GM20431 (cell line): ENCODE data around the gene ZNF558.

Source experiments
- in situ Hi-C: fragments of 300-500 bp; cut with MseI, MboI; formaldehyde crosslinking; loops from one replicate; pipeline ENCODE4 v1.15.0; 2020; ENCODE audit warnings: low sequenced_read_pairs; ENCODE audit not compliant: unreplicated experiment

The ZNF558 gene

GRCh38 chr19:8832132-8833021, at the start of gene ZNF558, which contains the start of gene MBD3L1:
Gene ZNF558 (minus strand): TSS chr19:8832304. CDS start chr19:8822659, 9,645 bp downstream.
Gene MBD3L1 (plus strand): TSS chr19:8832377. CDS start chr19:8842679, 10,302 bp downstream.
- in situ Hi-C loops, result no loop called here

DNA sequence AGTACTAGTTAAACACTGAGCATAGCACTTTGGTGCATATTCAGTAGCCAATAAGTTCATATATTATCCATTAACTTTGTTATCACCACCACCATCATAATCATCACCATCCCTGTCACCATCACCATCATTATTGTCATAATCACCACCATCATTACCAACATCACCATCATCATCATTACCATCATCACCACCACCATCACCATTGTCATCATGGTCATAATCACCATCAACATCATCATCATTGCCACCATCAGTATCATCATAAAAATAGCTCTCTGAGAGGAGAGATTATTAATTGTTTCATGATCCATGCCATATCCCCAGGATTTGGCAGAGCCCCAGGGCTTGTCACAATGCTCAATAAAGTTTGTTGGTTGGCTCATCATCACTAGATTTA, 49.4 kb upstream of the ZNF558 start:
- in situ Hi-C loops, result no loop called here

GRCh38 chr19:8880868-8881488, 48.9 kb upstream of the ZNF558 start:
- in situ Hi-C loops, result no loop called here

DNA sequence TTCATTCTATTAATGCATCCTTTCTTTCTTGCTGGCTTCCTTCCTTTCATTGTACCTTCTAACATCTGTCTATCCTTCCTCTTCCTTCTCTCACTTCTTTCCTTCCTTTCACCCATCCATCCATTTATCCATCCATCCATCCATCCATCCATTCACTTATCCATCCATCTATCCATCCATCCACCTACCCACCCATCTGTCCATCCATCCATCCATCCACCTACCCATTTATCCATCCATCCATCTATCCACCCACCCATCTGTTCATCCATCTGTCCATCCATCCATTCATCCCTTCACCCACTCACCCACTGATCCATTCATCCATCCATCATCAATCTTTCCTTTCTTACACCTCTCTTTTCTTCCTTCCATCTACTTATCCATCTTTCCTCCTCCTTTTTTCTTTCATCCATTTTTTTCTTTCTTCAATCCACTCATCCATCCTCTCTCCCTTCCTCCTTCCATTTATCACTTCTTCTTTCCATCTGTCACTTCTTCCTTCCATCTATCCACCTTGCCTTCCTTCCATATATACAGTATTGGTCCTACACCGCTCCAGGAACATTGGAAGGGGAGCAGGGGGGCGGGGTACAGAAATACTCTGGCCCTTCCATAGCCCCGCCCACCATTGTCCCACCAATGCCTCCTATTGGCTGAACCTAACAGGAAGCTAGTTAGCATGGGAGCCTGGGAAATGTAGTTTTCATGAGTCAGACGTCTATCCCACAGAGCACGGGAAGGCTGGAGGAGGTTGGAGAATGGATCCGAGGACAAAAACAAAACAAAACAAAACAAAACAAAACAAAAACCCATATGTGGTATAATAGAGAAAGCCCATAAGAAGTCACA, 46.0 kb upstream of the ZNF558 start:
- in situ Hi-C loops, result no loop called here

DNA sequence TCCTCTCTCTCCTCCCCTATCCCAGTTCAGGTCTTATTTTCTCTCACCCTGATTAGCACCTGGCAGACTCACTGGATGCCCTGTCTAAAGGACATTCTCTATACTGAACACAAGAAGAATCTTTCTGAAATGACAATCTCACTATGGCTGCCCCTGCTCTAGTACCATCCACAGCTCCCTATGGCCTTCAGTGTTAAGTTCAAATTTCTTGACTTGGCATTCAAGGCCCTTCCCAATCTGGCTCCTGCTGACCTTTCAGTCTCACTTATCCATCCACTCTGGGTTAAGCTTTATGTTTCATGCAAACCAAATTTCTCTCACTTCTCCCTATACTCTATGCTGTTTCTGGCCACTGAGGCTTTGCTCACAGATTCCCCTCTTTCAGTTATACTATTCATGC, 34.2 kb upstream of the ZNF558 start:
- in situ Hi-C loops, result no loop called here

DNA sequence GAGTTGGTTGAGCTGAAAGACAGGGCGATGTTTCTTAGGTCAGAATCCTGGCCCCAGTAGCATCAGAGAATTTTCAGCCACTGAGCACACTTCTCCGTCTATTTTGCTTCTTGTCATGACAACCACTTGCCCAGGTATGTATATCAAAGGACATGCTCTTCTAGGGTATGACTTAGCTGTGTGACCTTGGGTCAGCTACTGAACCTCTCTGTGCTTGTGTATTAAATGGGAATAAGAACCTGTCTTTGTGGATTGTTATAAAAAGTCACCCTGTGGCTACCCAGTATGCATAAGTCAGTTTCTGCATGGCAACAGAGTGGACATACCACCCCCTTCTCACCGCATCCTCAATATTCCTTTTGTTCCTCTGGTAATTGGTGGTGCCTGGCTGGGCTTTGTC, 26.2 kb upstream of the ZNF558 start:
- in situ Hi-C loops, result no loop called here

- in situ Hi-C loops, result no loop called here
Observed at GRCh38 chr19:8850488-8850887, 18.4 kb upstream of the ZNF558 start.

GRCh38 chr19:8849232-8849631, 17.1 kb upstream of the ZNF558 start:
- in situ Hi-C loops, result no loop called here

- in situ Hi-C loops, result no loop called here
Observed at GRCh38 chr19:8846819-8847218, 14.7 kb upstream of the ZNF558 start.

DNA sequence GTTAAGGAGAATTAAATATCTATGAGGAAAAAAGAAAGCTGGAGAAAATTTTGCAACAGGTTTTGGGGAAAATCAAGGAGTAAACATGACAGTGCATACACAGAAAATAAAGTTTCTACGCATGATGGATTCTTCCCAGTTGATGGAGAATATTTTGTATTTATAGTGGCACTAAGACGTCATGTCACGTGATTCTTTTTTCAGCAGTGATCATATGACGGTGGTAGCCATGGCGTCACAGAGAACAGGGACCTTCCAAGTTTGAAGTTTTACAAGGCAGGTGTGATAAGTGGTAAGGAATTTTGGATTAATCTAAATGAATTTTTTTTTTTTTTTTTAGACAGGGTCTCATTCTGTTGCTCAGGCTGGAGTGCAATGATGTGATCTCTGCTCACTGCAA, 8.6 kb upstream of the ZNF558 start:
- in situ Hi-C loops, result no loop called here

DNA sequence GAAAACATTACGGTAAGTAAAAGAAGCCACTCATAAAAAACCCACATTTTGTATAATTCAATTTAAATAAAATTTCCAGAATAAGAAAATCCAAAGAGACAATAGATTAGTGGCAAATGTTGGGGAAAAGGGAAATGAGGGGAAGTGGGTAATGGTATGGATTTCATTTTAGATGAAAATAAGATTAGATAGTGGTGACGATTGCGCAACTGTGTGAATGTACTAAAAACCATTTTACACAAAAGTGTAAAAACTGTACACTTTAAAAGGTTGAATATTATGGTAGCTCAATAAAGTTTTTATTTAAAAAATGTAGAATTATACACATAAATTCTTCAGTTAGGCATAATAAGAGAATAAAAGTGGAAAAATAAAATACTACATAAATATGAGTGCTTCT, 3.8 kb upstream of the ZNF558 start:
- in situ Hi-C loops, result no loop called here

DNA sequence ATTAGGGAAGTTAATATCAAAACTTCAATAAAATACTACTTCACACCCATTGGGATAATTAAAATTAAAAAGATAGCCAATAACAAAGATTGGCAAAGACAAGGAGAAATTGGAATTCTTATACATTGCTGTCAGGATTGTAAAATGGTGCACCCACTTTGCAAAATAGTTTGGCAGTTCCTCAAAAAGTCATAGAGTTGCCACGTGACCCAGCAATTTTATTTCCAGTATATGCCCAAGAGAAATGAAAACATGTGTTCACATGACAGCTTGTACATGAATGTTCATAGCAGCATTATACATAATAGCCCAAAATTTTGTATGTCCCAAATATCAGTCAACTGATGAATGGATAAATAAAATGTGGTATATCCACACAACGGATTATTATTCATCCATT, 3.3 kb upstream of the ZNF558 start:
- in situ Hi-C loops, result no loop called here

- in situ Hi-C loops, result no loop called here
Observed at GRCh38 chr19:8831832-8832131, 322 bp downstream of the ZNF558 start.

DNA sequence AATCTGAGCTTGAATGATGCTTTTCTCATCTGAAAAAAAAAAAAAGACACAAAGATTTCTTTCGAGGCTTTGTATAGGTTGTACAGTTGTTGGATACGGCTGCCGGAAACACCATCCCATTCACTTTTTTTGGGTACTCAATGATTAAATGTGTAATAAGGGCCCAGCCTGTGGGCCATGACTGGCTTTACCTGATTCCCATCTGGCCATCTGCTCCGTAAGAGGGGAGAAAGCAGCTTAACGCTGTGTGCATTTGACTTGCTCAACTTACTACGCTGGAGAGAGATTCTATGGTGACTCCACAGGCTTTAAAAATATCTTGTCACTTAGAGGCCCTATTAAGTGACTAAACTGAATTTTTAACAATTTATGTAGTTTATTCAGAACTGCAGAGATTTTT, 731 bp downstream of the ZNF558 start:
- in situ Hi-C loops, result no loop called here

DNA sequence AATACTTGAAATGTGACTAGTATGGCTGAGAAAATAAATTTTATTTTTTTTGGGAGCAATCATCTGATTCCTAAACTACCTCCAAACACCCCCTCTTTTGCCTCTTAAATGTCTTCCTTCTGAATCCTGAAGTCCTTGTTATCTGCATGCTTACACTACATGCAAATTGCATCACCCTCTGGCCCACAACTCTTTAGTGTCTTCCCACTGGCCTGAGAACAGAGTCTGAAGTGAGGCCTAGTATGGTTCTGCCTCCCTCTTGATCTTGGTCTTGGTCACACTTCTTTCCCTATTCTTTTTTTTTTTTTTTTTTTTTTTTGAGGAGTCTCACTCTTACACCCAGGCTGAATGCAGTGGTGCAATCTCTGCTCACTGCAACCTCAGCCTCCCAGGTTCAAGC, 4.8 kb downstream of the ZNF558 start:
- in situ Hi-C loops, result no loop called here

GRCh38 chr19:8826371-8826770, 5.7 kb downstream of the ZNF558 start:
- in situ Hi-C loops, result no loop called here

DNA sequence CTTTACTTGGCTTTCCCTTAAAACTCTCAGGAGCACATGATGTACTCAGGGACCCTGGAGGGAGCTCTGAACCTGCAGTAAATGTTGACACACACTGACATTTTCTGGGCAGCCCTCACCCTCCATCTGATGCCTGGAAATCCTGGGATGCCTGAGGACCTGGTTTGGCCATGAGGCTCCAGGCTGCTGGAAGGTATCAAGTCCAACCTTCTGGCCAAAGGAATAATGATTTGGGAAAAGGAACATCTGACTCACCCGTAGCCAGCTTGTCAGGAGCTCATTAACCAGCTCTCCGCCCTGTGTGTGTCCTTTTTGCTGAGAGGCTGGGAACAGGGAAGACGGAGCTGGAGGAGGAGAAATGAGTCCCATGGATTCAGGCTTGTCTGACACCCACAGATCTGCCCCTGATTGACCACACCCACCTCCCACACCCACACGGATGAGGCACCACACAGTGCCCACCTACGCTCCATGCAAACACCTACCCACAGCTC, 10.3 kb downstream of the ZNF558 start:
- in situ Hi-C loops, result no loop called here

DNA sequence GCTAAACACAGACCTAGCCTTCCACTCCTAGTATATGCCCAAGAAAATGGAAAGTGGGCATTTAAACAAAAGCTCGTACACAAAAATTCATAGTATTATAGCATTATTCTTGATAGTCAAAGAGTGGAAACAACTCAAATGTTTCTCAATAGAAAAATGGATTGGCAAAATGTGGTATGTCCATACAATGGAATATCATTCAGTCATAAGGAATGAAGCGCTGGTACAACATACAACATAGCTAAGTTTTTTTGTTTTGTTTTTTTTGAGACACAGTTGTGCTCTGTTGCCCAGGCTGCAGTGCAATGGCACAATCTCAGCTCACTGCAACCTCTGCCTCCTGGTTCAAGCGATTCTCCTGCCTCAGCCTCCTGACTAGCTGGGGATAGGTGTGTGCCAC, 11.9 kb downstream of the ZNF558 start:
- in situ Hi-C loops, result no loop called here

DNA sequence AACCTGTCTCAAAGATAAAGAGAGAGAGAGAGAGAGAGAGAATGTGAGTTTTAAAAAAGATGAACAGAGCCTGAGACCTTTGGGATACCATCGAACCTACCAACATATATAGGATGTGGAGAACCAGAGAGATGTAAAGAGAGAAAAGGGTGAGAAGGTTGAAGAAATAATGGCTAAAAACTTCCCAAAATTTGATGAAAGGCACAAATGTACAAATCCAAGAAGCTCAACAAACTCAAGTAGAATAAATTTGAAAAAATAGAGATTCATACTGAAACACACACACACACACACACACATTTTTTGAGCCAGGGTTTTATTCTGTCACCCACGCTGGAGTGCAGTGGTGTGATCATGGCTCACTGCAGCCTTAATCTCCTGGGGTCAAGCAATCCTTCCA, 16.3 kb downstream of the ZNF558 start:
- in situ Hi-C loops, result no loop called here

DNA sequence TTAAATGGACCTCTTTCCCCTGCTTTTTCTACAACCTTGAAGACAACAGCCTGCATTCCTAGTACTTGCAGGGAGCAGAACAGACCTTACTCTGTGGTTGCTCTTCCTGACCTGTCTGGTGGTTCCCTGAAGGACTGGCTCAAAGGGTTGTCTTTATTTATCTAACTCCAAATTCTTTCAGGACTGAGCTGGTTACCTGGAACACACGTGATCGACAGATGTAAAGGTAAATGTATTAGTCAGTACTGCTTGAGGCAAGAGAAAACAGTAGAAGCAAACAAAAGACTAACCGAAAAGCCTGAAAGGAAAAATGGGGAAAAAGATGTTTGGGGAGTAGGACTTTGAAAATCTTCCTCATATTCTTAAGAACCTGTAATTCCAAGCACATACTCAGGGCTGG, 17.9 kb downstream of the ZNF558 start:
- in situ Hi-C loops, result no loop called here
